PC-3 (cell line): ENCODE data around the gene RNF146.

Source experiments
- CTCF ChIP-seq: fragments of 300-600 bp; sonication (generic); conservative IDR thresholded peaks from 2 replicates; pipeline ENCODE4 v1.5.1; 2017; ENCODE audit warnings: antibody characterized with exemption, low read depth, mild to moderate bottlenecking, low read length
- EZH2 ChIP-seq: fragments of 300-600 bp; sonication (generic); IDR thresholded peaks from one replicate; pipeline ENCODE4 v1.6.1; 2017; ENCODE audit warnings: antibody characterized with exemption, mild to moderate bottlenecking, low read length; ENCODE audit not compliant: unreplicated experiment

GRCh38 chr6:127282184-127282583 lies 15.5 kb downstream of the RNF146 start:
- TF ChIP-seq CTCF, result no peak
- TF ChIP-seq EZH2, result no peak
